Measurements from ENCODE around the gene EFR3B.
"Not testable (repeated sequence)": the region's sequence is repeated elsewhere in the genome, so short reads cannot be mapped to it uniquely, and the experiment has no call there.

EFR3B gene

DNA sequence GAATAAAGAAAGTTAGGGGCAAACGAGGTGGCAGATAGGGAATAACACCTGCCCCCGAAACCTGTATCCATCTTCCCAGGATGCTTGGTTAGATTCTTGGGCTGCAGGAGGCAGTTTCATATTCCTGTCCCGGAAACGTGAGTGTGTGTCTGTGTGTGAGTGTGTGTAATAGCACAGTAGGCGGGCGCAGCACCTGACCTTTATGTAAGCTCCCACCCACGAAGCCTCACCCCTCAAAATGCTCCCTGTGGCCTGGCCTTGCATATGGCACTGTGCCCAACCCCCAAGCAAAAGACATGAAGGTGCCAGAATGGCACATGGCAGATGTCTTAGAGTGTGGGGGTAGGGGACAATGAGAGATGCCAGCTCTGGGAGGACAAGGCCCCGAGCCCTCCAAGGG lies 48.9 kb downstream of the EFR3B start:
- H3K9ac ChIP-seq (ENCODE audit: low read depth, low read length), result no peak overlapping the region
- no peak overlapping the region for H3K4me3 ChIP-seq (ENCODE audit: low read length)
- no peaks in the 10 kb centered on the region for H3K4me1 ChIP-seq (ENCODE audit: control insufficient read depth, insufficient read depth, low read length)
- H3K9me3 ChIP-seq (replicated peaks; ENCODE audit: low read length), result no peaks in the 10 kb centered on the region
- H3K27me3 ChIP-seq (ENCODE audit: control insufficient read depth, insufficient read depth, low read length), result peaks cover 3% of the 10 kb centered on the region
- H3K4me2 ChIP-seq (ENCODE audit: low read length), result no peak overlapping the region
- no peaks in the 10 kb centered on the region for H3K36me3 ChIP-seq (ENCODE audit: insufficient read depth, low read length)

DNA sequence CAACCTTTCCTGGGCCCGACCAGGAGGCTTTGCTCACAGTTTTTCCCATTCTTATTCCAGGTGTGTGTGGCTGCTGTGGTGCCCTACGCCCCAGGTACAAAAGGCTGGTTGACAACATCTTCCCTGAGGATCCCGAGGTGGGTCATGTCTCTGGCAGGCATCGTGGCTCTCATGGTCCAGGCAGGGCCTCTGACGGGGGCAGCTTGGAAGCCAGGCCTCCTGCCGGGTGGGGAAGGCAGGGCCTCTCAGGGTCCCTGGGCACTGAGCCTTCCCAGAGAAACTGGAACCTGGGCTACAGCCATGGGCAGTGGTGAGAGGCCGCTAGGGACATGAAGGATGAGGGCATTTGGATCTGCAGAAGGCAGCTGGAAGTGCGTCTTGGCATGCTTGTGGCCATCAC lies 49.4 kb downstream of the EFR3B start:
- Histone ChIP-seq H3K4me1 (ENCODE audit: control insufficient read depth, insufficient read depth, low read length) (no peaks in the 10 kb centered on the region), H3K4me3 (ENCODE audit: low read length) (no peak overlapping the region)

DNA sequence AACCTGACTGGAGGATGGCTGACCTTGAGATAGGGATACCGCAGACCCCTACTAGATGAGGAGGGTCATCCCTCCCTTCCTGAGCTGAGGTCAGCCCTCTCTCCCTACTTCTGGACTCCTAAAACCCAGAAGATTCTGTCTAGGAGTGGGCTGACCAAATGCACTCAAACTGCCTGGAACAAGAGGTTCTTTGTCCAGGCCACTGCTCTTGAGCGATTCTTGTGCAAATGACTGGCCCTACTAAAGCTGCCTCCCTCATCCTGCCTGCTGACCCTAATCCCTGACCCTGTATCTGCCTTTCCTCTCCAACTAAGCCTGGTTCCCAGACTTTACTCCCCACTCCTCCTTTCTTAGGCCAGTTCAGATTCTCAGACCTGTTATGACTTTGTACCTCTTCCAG lies 56.2 kb downstream of the EFR3B start:
- H3K27me3 ChIP-seq (ENCODE audit: control insufficient read depth, insufficient read depth, low read length), result no peaks in the 10 kb centered on the region
- H3K36me3 ChIP-seq (ENCODE audit: insufficient read depth, low read length), result no peaks in the 10 kb centered on the region
- no peak overlapping the region for H3K9ac ChIP-seq (ENCODE audit: low read depth, low read length)
- no peak overlapping the region for H3K4me3 ChIP-seq (ENCODE audit: low read length)
- no peak overlapping the region for H3K4me2 ChIP-seq (ENCODE audit: low read length)
- H3K4me1 ChIP-seq (ENCODE audit: control insufficient read depth, insufficient read depth, low read length), result peaks cover 4% of the 10 kb centered on the region
- H3K9me3 ChIP-seq (replicated peaks; ENCODE audit: low read length), result no peaks in the 10 kb centered on the region

More for the DNA sequence above, 49.4 kb downstream of the EFR3B start:
- H3K36me3 ChIP-seq (ENCODE audit: insufficient read depth, low read length), result no peaks in the 10 kb centered on the region
- no peaks in the 10 kb centered on the region for H3K9me3 ChIP-seq (replicated peaks; ENCODE audit: low read length)
- H3K9ac ChIP-seq (ENCODE audit: low read depth, low read length), result no peak overlapping the region
- no peak overlapping the region for H3K4me2 ChIP-seq (ENCODE audit: low read length)
- peaks cover 2% of the 10 kb centered on the region for H3K27me3 ChIP-seq (ENCODE audit: control insufficient read depth, insufficient read depth, low read length)

DNA sequence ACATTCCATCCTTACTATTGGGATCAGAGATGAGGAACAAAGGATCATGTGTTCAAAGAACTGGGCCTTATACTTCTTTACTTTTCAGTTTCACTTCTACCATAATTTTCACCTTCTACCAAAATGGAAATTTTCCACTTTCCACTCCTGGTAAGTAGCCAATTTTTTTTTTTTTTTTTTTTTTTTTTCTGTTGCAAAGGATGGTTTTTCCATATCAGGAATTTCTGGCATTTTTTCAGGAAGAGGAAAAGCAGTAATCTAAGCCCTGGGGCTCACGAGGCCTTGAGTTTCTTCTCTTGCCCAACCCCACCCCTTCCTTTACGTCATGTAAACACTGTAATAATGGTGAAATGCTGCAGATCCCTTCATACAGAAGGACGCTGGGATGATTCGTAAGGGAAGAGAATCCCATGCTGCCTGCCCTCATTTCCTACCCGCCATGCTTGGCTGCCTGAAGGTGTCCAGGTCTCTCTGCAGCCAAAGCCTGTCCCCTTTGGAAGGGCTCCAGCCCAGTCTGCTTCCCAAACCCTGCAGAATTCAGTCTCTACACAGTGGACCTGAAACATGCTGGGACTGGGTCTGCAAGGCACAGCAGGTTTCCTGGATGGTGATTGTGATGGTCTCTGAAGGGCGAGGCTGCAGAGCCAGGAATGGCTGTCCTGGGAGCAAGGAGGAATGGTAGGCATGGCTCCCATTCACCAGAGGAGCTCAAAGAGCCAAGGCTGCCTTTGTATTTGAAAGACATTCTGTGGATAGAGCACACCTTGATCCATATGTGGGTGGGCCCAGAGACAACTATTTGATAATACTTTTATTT lies 57.0 kb downstream of the EFR3B start:
- Histone ChIP-seq H3K9ac (ENCODE audit: low read depth, low read length) (no peak overlapping the region), H3K4me1 (ENCODE audit: control insufficient read depth, insufficient read depth, low read length) (peaks cover 9% of the 10 kb centered on the region), H3K36me3 (ENCODE audit: insufficient read depth, low read length) (no peaks in the 10 kb centered on the region), H3K4me2 (ENCODE audit: low read length) (no peak overlapping the region), H3K27me3 (ENCODE audit: control insufficient read depth, insufficient read depth, low read length) (no peaks in the 10 kb centered on the region), H3K4me3 (ENCODE audit: low read length) (no peak overlapping the region), H3K9me3 (replicated peaks; ENCODE audit: low read length) (no peaks in the 10 kb centered on the region)

DNA sequence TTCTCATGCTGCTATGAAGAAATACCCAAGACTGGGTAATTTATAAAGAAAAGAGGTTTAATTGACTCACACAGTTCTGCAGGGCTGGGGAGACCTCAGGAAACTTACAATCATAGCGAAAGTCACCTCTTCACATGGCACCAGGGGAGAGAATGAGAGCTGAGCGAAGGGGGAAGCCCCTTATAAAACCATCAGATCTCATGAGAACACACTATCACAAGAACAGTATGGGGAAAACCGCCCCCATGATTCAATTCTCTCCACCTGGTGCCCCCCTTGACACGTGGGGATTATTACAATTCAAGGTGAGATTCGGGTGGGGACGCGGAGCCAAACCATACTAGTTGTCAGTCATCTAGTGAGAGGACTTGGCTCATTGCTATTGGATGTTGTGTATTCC lies 60.5 kb downstream of the EFR3B start:
- not testable (repeated sequence) for H3K4me3 ChIP-seq (ENCODE audit: low read length); H3K36me3 ChIP-seq (ENCODE audit: insufficient read depth, low read length); H3K27me3 ChIP-seq (ENCODE audit: control insufficient read depth, insufficient read depth, low read length)

DNA sequence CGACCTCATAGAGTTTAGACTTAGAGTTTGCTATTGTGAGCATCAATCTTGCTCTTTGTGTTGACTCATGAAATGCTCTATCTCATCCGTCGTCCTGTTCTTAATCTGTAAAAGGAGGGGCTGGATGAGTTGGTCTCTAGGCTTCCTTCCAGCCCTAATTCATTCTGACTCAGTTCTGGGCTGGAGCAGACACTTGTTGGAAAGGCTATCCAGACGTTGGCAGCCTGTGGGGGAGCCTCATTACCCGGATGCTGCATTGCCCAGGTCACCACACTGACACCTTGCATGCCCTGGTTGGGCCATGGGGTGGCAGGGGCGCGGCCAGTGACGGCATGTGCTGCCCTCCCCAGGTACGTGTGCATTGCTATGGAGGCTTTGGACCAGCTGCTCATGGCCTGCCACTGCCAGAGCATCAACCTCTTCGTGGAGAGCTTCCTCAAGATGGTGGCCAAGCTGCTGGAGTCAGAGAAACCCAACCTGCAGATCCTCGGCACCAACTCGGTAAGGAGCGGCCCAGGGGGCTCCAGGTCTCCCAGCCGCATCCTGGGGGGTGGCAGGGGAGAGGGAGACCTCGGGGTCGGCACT lies 61.5 kb downstream of the EFR3B start:
- peaks cover 20% of the 10 kb centered on the region for H3K4me1 ChIP-seq (ENCODE audit: control insufficient read depth, insufficient read depth, low read length)
- H3K9ac ChIP-seq (ENCODE audit: low read depth, low read length), result no peak overlapping the region
- no peaks in the 10 kb centered on the region for H3K9me3 ChIP-seq (replicated peaks; ENCODE audit: low read length)
- no peaks in the 10 kb centered on the region for H3K27me3 ChIP-seq (ENCODE audit: control insufficient read depth, insufficient read depth, low read length)
- H3K4me2 ChIP-seq (ENCODE audit: low read length), result no peak overlapping the region
- H3K36me3 ChIP-seq (ENCODE audit: insufficient read depth, low read length), result no peaks in the 10 kb centered on the region
- H3K4me3 ChIP-seq (ENCODE audit: low read length), result no peak overlapping the region

More for the DNA sequence above, 60.5 kb downstream of the EFR3B start:
- H3K4me2 ChIP-seq (ENCODE audit: low read length); H3K9ac ChIP-seq (ENCODE audit: low read depth, low read length); H3K9me3 ChIP-seq (replicated peaks; ENCODE audit: low read length): not testable (repeated sequence)
- peaks cover 20% of the 10 kb centered on the region for H3K4me1 ChIP-seq (ENCODE audit: control insufficient read depth, insufficient read depth, low read length)

DNA sequence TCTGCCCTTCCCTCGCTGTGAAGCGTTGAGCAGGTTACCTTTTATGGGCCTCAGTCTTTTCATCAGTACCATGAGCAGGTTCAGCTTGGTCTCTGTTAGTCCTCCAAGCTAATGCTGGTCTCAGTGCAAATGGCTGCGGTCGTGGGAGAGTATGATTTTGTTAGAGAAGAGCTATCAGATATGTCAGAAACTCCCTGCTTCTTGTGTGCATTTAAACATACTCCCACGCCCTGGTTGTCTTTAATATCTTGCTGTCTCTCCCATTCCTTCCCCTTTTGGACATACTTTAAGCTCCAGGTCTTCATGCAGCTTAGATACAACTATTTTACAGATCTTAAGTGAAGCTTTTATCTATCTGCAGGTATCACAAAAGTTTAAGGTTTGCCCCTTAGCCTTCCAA lies 62.9 kb downstream of the EFR3B start:
- Histone ChIP-seq H3K9me3 (replicated peaks; ENCODE audit: low read length) (no peaks in the 10 kb centered on the region), H3K36me3 (ENCODE audit: insufficient read depth, low read length) (no peaks in the 10 kb centered on the region), H3K27me3 (ENCODE audit: control insufficient read depth, insufficient read depth, low read length) (no peaks in the 10 kb centered on the region), H3K4me2 (ENCODE audit: low read length) (no peak overlapping the region), H3K4me3 (ENCODE audit: low read length) (no peak overlapping the region), H3K4me1 (ENCODE audit: control insufficient read depth, insufficient read depth, low read length) (peaks cover 20% of the 10 kb centered on the region), H3K9ac (ENCODE audit: low read depth, low read length) (no peak overlapping the region)

DNA sequence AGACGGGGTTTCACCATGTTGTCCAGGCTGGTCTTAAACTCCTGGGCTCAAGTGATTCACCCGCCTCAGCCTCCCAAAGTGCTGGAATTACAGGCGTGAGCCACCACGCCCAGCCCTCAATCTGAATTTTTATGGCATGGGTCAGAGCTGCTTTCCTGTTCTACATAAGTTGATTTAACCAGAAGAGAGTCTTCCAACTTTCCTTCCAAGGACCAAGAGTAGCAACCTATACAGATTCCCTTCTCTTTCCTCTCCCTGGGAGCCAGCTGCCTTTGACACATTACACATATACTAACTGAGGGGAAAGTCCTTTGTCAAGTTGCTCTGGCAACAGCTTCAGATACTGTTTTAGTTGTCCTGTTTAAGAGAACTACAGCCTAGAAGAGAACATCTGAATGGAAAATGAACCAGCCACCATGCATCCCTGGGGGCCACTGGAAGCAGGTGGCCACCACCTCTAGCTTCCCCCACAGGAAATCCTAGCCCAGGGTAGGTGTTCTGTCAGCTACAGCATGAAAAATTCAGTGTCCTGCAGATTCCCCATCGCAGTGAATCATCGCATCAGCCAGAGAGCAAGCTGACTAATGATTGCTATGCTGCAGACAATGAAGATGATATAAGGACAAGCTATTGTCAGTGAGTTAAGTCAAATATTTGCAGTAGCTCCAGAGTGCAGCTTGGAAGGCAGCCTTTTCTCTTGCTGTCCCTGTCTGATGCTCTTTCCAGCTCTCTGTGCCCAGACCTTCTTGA lies 63.6 kb downstream of the EFR3B start:
- Histone ChIP-seq H3K4me2 (ENCODE audit: low read length) (peak overlapping the region; percentile 68), H3K27me3 (ENCODE audit: control insufficient read depth, insufficient read depth, low read length) (no peaks in the 10 kb centered on the region), H3K9ac (ENCODE audit: low read depth, low read length) (peak overlapping the region; percentile 49), H3K36me3 (ENCODE audit: insufficient read depth, low read length) (no peaks in the 10 kb centered on the region), H3K4me3 (ENCODE audit: low read length) (peak overlapping the region; percentile 50), H3K9me3 (replicated peaks; ENCODE audit: low read length) (no peaks in the 10 kb centered on the region), H3K4me1 (ENCODE audit: control insufficient read depth, insufficient read depth, low read length) (peaks cover 20% of the 10 kb centered on the region)

DNA sequence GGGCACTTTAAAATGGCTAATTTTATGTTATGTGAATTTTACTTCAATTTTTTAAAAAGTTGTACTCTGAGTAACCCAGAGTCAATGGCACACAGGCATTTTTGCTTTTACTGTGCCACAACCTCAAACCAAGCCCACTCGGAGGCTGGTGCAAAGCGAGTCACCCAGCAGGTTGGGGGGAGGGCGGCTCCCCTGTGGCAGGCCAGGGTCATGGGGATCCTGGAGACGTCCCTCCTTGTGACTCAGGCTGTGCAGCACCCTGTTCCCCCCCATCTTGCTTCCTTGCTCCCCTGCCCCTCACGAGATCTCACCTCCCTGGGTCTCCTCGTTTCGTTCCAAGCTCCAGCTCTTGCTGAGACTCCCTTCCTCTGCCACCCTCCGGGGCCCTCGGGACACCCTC lies 67.9 kb downstream of the EFR3B start:
- H3K4me3 ChIP-seq (ENCODE audit: low read length), result no peak overlapping the region
- no peaks in the 10 kb centered on the region for H3K36me3 ChIP-seq (ENCODE audit: insufficient read depth, low read length)
- no peak overlapping the region for H3K4me2 ChIP-seq (ENCODE audit: low read length)
- no peaks in the 10 kb centered on the region for H3K9me3 ChIP-seq (replicated peaks; ENCODE audit: low read length)
- H3K9ac ChIP-seq (ENCODE audit: low read depth, low read length), result no peak overlapping the region
- H3K27me3 ChIP-seq (ENCODE audit: control insufficient read depth, insufficient read depth, low read length), result peaks cover 7% of the 10 kb centered on the region
- H3K4me1 ChIP-seq (ENCODE audit: control insufficient read depth, insufficient read depth, low read length), result peaks cover 11% of the 10 kb centered on the region

DNA sequence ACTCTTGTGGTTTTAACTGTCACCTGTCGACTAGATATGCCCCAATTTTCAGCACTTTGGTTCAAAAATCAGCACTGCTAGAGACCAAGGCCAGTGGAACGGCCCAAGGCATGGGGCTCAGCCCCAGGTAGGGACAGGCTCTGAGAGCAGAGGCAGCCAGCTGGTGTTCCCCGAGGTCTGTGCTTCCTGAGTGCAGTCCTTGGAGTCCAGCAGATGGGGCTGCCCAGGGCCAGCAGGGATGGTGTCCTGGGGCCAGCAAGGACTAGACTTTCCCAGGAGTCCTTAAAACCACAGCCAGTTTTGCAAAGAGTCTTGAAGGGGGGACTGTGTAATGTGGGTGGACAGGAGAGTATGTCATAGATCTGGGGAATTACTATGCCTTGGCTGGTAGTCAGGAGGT lies 70.2 kb downstream of the EFR3B start:
- Histone ChIP-seq H3K4me2 (ENCODE audit: low read length) (no peak overlapping the region), H3K4me3 (ENCODE audit: low read length) (no peak overlapping the region), H3K27me3 (ENCODE audit: control insufficient read depth, insufficient read depth, low read length) (peaks cover 7% of the 10 kb centered on the region), H3K36me3 (ENCODE audit: insufficient read depth, low read length) (no peaks in the 10 kb centered on the region), H3K9ac (ENCODE audit: low read depth, low read length) (no peak overlapping the region), H3K4me1 (ENCODE audit: control insufficient read depth, insufficient read depth, low read length) (no peaks in the 10 kb centered on the region), H3K9me3 (replicated peaks; ENCODE audit: low read length) (no peaks in the 10 kb centered on the region)

DNA sequence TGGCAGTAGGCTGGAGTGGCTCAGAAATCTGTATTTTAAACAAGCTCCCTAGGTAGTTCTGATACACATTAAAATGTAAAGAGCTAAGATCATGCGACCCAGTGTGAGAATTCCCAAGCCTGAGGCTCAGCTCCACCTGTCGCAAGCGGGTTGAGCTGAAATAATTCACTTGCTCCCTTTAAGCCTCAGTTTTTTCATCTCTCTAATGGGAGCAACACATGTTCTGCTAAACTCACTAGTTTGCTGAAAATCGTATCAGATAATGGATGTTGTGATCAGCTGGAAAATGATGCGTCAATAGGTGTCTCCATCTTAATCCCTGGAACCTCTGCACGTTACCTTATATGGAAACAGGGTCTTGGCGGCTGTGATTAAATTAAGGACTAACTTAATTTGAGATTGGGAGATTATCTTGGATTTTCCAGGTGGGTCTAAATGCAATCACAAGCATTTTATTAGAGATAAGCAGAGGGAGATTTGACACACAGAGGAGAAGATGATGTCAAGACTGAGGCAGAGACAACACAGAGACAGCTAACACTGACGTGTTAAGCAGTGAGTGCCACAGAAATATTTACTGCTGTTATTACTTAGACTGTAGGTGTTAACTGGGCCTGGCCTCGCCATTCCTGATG lies 73.5 kb downstream of the EFR3B start:
- Histone ChIP-seq H3K36me3 (ENCODE audit: insufficient read depth, low read length) (no peaks in the 10 kb centered on the region), H3K27me3 (ENCODE audit: control insufficient read depth, insufficient read depth, low read length) (peaks cover 7% of the 10 kb centered on the region), H3K4me1 (ENCODE audit: control insufficient read depth, insufficient read depth, low read length) (no peaks in the 10 kb centered on the region), H3K4me3 (ENCODE audit: low read length) (no peak overlapping the region), H3K9me3 (replicated peaks; ENCODE audit: low read length) (no peaks in the 10 kb centered on the region), H3K4me2 (ENCODE audit: low read length) (no peak overlapping the region), H3K9ac (ENCODE audit: low read depth, low read length) (no peak overlapping the region)
